Mesenchymal stem cell (in vitro differentiated cells and primary cell): ENCODE data around the gene LRP8.

Experiments
- DNase-seq: peaks from one replicate; pipeline ENCODE4 v3.0.0-alpha.2; 2013
- H2AFZ ChIP-seq: one replicate; pipeline ENCODE4 v1.6.1; 2013; ENCODE audit warnings: low read depth, mild to moderate bottlenecking, control low read depth, inconsistent platforms, low read length, moderate library complexity
- H2AK5ac ChIP-seq: 2 replicates; pipeline ENCODE4 v1.6.1; 2013; ENCODE audit warnings: low read length, moderate library complexity, mild to moderate bottlenecking, inconsistent platforms; ENCODE audit not compliant: severe bottlenecking
- H2BK120ac ChIP-seq: one replicate; pipeline ENCODE4 v1.6.1; 2013; ENCODE audit warnings: low read depth, mild to moderate bottlenecking, inconsistent platforms, low read length, moderate library complexity
- H2BK12ac ChIP-seq, 2 experiments: one replicate each; pipeline ENCODE4 v1.6.1; 2013; ENCODE audit warnings: inconsistent platforms in 2 of 2, low read length in 2 of 2, mild to moderate bottlenecking in 2 of 2, moderate library complexity in 2 of 2, control low read depth in 1 of 2
- H2BK15ac ChIP-seq: one replicate; pipeline ENCODE4 v1.6.1; 2013; ENCODE audit warnings: mild to moderate bottlenecking, low read depth, inconsistent platforms; ENCODE audit not compliant: poor library complexity, severe bottlenecking
- H2BK5ac ChIP-seq: 2 replicates; pipeline ENCODE4 v1.6.1; 2013; ENCODE audit warnings: low read depth, mild to moderate bottlenecking, low read length, control low read depth, inconsistent platforms; ENCODE audit not compliant: poor library complexity, severe bottlenecking
- H3K14ac ChIP-seq, 2 experiments: one replicate each; pipeline ENCODE4 v1.6.1; 2013; ENCODE audit warnings: inconsistent platforms in 2 of 2, low read length in 2 of 2, control low read depth in 1 of 2, mild to moderate bottlenecking in 1 of 2, moderate library complexity in 1 of 2
- H3K18ac ChIP-seq, 2 experiments: one replicate each; pipeline ENCODE4 v1.6.1; 2013; ENCODE audit warnings: inconsistent platforms in 2 of 2, low read length in 2 of 2, control low read depth in 1 of 2, low read depth in 1 of 2, mild to moderate bottlenecking in 1 of 2
- H3K23ac ChIP-seq, 2 experiments: one replicate each; pipeline ENCODE4 v1.6.1; 2013; ENCODE audit warnings: inconsistent platforms in 2 of 2, low read length in 2 of 2, mild to moderate bottlenecking in 2 of 2, moderate library complexity in 2 of 2, control low read depth in 1 of 2
- H3K27ac ChIP-seq: 2 replicates; pipeline ENCODE4 v1.5.1; 2013; ENCODE audit warnings: mild to moderate bottlenecking, moderate library complexity, low read length, control low read depth, inconsistent platforms; ENCODE audit not compliant: poor library complexity, severe bottlenecking
- H3K27me3 ChIP-seq, 2 experiments: 2 replicates each; pipeline versions ENCODE4 v1.6.1 to v1.7.0; 2013; ENCODE audit warnings: low read length in 2 of 2, mild to moderate bottlenecking in 2 of 2, moderate library complexity in 2 of 2, control low read depth in 1 of 2, inconsistent platforms in 1 of 2; ENCODE audit not compliant: control insufficient read depth in 1 of 2, insufficient read depth in 1 of 2
- H3K36me3 ChIP-seq, 2 experiments: 2 replicates each; pipeline versions ENCODE4 v1.6.1 to v1.7.0; 2013; ENCODE audit warnings: low read length in 2 of 2, control low read depth in 1 of 2, inconsistent platforms in 1 of 2, low read depth in 1 of 2, mild to moderate bottlenecking in 1 of 2; ENCODE audit not compliant: insufficient read depth in 2 of 2, control insufficient read depth in 1 of 2
- H3K4ac ChIP-seq, 2 experiments: one replicate each; pipeline ENCODE4 v1.6.1; 2013; ENCODE audit warnings: inconsistent platforms in 2 of 2, low read length in 2 of 2, mild to moderate bottlenecking in 2 of 2, moderate library complexity in 2 of 2, control low read depth in 1 of 2, low read depth in 1 of 2
- H3K4me1 ChIP-seq: 2 replicates; pipeline ENCODE4 v1.6.1; 2013; ENCODE audit warnings: low read depth, low read length, control low read depth; ENCODE audit not compliant: control insufficient read depth, insufficient read depth
- H3K4me2 ChIP-seq: 2 replicates; pipeline ENCODE4 v1.6.1; 2013; ENCODE audit warnings: low read length, mild to moderate bottlenecking, inconsistent platforms; ENCODE audit not compliant: poor library complexity, severe bottlenecking
- H3K4me3 ChIP-seq, 2 experiments: 2 replicates each; pipeline versions ENCODE4 v1.5.1 to v1.7.0; 2013; ENCODE audit warnings: low read length in 2 of 2, mild to moderate bottlenecking in 2 of 2, control low read depth in 1 of 2, low read depth in 1 of 2; ENCODE audit not compliant: insufficient read depth in 1 of 2
- H3K79me1 ChIP-seq: replicated peaks from 2 replicates; pipeline ENCODE4 v1.6.1; 2013; ENCODE audit warnings: mild to moderate bottlenecking, control low read depth, low read length, inconsistent platforms; ENCODE audit not compliant: poor library complexity, severe bottlenecking
- H3K9ac ChIP-seq: 2 replicates; pipeline ENCODE4 v1.7.0; 2013; ENCODE audit warnings: mild to moderate bottlenecking, low read length, moderate library complexity
- H3K9me3 ChIP-seq: 2 replicates; pipeline ENCODE4 v1.7.0; 2013; ENCODE audit warnings: mild to moderate bottlenecking, low read length; ENCODE audit not compliant: control insufficient read depth
- H4K8ac ChIP-seq: one replicate; pipeline ENCODE4 v1.6.1; 2013; ENCODE audit warnings: inconsistent platforms, mild to moderate bottlenecking, low read length, moderate library complexity
- H4K91ac ChIP-seq: one replicate; pipeline ENCODE4 v1.6.1; 2013; ENCODE audit warnings: mild to moderate bottlenecking, low read length, inconsistent platforms
- WGBS: methylation state at CpG from one replicate; pipeline ENCODE4 v1.1.7; 2013; ENCODE audit warnings: mixed read lengths; 5-methylcytosine and 5-hydroxymethylcytosine counted together

The LRP8 gene

DNA sequence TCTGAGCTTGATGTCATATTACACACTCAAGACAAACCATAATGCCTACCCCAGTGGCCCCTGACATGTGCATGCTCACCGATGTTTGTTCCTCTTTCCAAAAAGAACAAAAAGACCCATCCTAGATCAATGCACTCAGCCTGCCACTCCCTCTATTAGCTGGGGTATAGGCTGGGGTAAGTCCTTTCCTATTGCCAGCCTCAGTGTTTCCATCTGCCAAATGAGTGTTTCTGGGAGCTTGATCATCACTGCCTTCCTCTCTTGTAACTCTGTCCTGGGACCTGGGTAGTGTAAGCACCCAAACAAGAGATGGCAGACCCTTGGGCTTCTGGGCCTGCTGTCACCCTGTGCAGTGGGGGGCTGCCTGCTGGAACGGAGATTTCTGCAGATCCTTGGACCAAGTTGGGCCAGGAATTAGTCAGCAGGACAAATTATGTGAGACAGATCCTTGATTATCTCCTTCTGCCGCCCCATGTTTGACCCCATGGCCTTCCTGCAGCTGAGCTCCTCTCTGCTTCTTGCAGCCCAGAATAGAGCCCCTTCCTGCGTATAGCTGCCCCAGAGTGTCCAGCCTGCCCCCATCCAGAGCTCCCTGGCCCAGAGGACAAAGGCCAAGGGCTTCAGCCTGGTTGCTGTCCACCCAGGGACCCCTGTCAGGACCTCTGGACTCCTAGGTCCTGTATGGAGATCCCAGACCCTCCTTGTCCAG lies 31.5 kb upstream of the LRP8 start:
- H3K14ac ChIP-seq: no peak overlapping the region
- H4K8ac ChIP-seq: no peak overlapping the region
- no peaks in the 10 kb centered on the region for H3K36me3 ChIP-seq
- H2BK12ac ChIP-seq: no peak overlapping the region
- no peaks in the 10 kb centered on the region for H3K79me1 ChIP-seq
- no peak overlapping the region for H3K18ac ChIP-seq
- no peak overlapping the region for H2BK5ac ChIP-seq
- no peak overlapping the region for H2AFZ ChIP-seq
- H3K4me3 ChIP-seq: no peak overlapping the region
- no peak overlapping the region for H2AK5ac ChIP-seq
- H3K4ac ChIP-seq: no peak overlapping the region
- peaks cover 11 to 35% of the 10 kb centered on the region in 2 experiments for H3K27me3 ChIP-seq
- WGBS: 81% methylated on average over 4 of the region's 4 CpGs
- H2BK15ac ChIP-seq: no peak overlapping the region
- H3K4me2 ChIP-seq: no peak overlapping the region
- H3K23ac ChIP-seq: no peak overlapping the region
- peaks cover 45% of the 10 kb centered on the region for H3K9me3 ChIP-seq
- no peak overlapping the region for H3K9ac ChIP-seq
- H4K91ac ChIP-seq: no peak overlapping the region
- no peak overlapping the region for H2BK120ac ChIP-seq
- no peak overlapping the region for H3K27ac ChIP-seq
- no peaks in the 10 kb centered on the region for H3K4me1 ChIP-seq
- DNase-seq: no peak

DNA sequence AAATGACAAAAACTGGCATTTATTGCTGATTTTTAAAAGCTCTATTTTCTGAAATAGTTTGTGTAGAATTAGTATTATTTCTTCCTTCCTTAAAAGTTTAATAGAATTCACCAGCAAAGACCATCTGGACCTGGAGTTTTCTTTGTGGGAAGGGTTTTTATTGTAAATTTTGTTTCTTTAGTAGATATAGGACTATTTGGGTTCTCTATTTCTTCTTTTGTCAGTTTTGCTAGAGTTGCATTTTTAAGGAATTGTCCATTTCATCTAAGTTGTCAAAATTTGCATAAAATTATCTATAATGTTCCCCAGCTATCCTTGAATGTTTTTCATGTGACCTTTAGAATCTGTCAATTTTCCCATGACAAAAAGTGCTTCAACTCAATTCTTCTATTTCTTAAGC lies 28.8 kb upstream of the LRP8 start:
- no peak overlapping the region for H2AFZ ChIP-seq

DNA sequence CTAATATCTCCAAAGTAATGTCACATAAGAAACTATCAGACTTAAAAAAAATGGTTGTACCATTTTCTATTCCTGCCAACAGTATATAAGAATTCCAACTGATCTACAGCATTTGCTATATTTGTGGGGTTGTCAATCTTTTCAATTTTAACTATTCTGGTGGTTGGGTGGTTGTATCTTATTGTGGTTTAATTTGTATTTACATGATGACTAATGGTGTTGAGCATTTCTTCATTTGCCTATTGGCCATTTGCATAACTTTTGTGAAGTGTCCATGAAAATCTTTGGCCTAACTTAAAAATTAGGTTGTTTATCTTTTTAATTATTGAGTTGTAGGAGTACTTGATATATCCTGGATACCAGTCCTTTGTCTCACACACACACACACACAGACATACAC lies 26.2 kb upstream of the LRP8 start:
- Histone ChIP-seq H2AK5ac (no peak overlapping the region), H3K79me1 (no peaks in the 10 kb centered on the region), H2BK15ac (no peak overlapping the region), H3K4me1 (no peaks in the 10 kb centered on the region), H3K27me3 (peaks cover 0 to 10% of the 10 kb centered on the region in 2 experiments), H3K36me3 (no peaks in the 10 kb centered on the region), H3K14ac (no peak overlapping the region), H3K9ac (no peak overlapping the region), H3K27ac (no peak overlapping the region), H2BK5ac (no peak overlapping the region), H3K18ac (no peak overlapping the region), H2BK12ac (no peak overlapping the region), H3K9me3 (peaks cover 40% of the 10 kb centered on the region), H3K23ac (no peak overlapping the region), H4K8ac (no peak overlapping the region), H2AFZ (no peak overlapping the region), H2BK120ac (no peak overlapping the region), H3K4ac (no peak overlapping the region), H3K4me2 (no peak overlapping the region), H3K4me3 (no peak overlapping the region), H4K91ac (no peak overlapping the region)
- no peak for DNase-seq

More for the DNA sequence above, 28.8 kb upstream of the LRP8 start:
- no peak overlapping the region for H3K4me2 ChIP-seq
- no peak overlapping the region for H3K23ac ChIP-seq
- H3K14ac ChIP-seq: no peak overlapping the region
- no peak overlapping the region for H4K8ac ChIP-seq
- H3K27ac ChIP-seq: no peak overlapping the region
- H2BK15ac ChIP-seq: no peak overlapping the region
- H4K91ac ChIP-seq: no peak overlapping the region
- no peaks in the 10 kb centered on the region for H3K4me1 ChIP-seq
- no peak overlapping the region for H2BK5ac ChIP-seq
- H2BK12ac ChIP-seq: no peak overlapping the region
- H3K27me3 ChIP-seq: peaks cover 3 to 16% of the 10 kb centered on the region in 2 experiments
- no peak overlapping the region for H3K4me3 ChIP-seq
- DNase-seq: no peak
- no peaks in the 10 kb centered on the region for H3K79me1 ChIP-seq
- peaks cover 45% of the 10 kb centered on the region for H3K9me3 ChIP-seq
- H3K18ac ChIP-seq: no peak overlapping the region
- no peaks in the 10 kb centered on the region for H3K36me3 ChIP-seq
- no peak overlapping the region for H3K4ac ChIP-seq
- no peak overlapping the region for H3K9ac ChIP-seq
- H2AK5ac ChIP-seq: no peak overlapping the region
- no peak overlapping the region for H2BK120ac ChIP-seq

DNA sequence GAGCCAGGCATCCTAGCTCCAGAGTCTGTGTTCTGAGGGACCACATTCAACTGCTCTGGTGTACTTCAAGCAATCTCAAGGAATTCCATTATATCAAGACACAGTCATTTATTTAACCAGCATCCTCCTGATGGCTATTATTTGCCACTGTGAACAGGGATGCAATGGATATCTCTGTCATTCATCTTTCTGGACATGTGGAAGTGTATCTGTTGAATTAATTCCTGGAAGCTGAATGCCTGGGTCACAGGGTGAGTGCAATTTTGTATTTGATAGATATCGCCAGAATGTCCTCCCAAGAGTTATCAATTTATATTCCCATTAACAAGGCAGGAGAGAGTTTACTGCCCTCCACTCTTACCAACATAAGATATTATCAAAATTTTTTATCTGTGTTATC lies 24.7 kb upstream of the LRP8 start:
- Histone ChIP-seq H3K4me3 (no peak overlapping the region), H2BK120ac (no peak overlapping the region), H3K36me3 (no peaks in the 10 kb centered on the region), H3K9me3 (peaks cover 26% of the 10 kb centered on the region), H3K4me2 (no peak overlapping the region), H4K8ac (no peak overlapping the region), H3K79me1 (no peaks in the 10 kb centered on the region), H3K4me1 (peaks cover 5% of the 10 kb centered on the region), H2BK5ac (no peak overlapping the region), H2AK5ac (no peak overlapping the region), H4K91ac (no peak overlapping the region), H2BK12ac (no peak overlapping the region), H3K23ac (no peak overlapping the region), H3K9ac (no peak overlapping the region), H3K27ac (no peak overlapping the region), H3K14ac (no peak overlapping the region), H3K4ac (no peak overlapping the region), H3K27me3 (peaks cover 0 to 11% of the 10 kb centered on the region in 2 experiments), H2AFZ (no peak overlapping the region), H3K18ac (no peak overlapping the region), H2BK15ac (no peak overlapping the region)
- DNase-seq: no peak
- no CpG with 5 or more reads among the region's 1 CpG for WGBS
